Posterior cingulate gyrus (tissue), 11 donors: Measurements from ENCODE around the gene MAD1L1.
"Not testable (repeated sequence)": the region's sequence is repeated elsewhere in the genome, so short reads cannot be mapped to it uniquely, and the experiment has no call there.

ENCODE experiments used
- DNase-seq, 10 donors: peaks; one replicate each; pipeline versions ENCODE4 v3.0.0 to v3.0.0-alpha.2; 2020 to 2021; ENCODE audit warnings: mixed read lengths in 3 of 10
- intact Hi-C: fragments of 100-400 bp; cut with DNase I; formaldehyde crosslinking; loops from one replicate; pipeline ENCODE4 v1.15.1; 2023

The MAD1L1 gene

GRCh38 chr7:1864161-1864940, 368.4 kb downstream of the MAD1L1 start:
- intact Hi-C loops = no loop called here
- DNase-seq = peak in 1 of 10 donors; percentile 28

- intact Hi-C loops = no loop called here
- DNase-seq = no peak
These were observed 369.4 kb downstream of the MAD1L1 start for GRCh38 chr7:1863091-1863900.

GRCh38 chr7:1862560-1862959, 370.2 kb downstream of the MAD1L1 start:
- intact Hi-C loops = no loop called here
- no peak for DNase-seq

GRCh38 chr7:1861799-1862458, 370.8 kb downstream of the MAD1L1 start:
- intact Hi-C loops = no loop called here
- no peak for DNase-seq

- intact Hi-C loops = not testable (repeated sequence)
These were observed 371.6 kb downstream of the MAD1L1 start for GRCh38 chr7:1860881-1861798.

GRCh38 chr7:1859266-1860035, 373.3 kb downstream of the MAD1L1 start:
- DNase-seq = peak in 4 of 10 donors; percentile 9 to 62 (median 52)
- intact Hi-C loops = no loop called here

More at GRCh38 chr7:1860881-1861798, 371.6 kb downstream of the MAD1L1 start:
- DNase-seq = peak in 2 of 10 donors; percentile 60 to 74

GRCh38 chr7:1858435-1859265, 374.1 kb downstream of the MAD1L1 start:
- peak in 5 of 10 donors; percentile 5 to 78 (median 58) for DNase-seq
- intact Hi-C loops = no loop called here

GRCh38 chr7:1857487-1858421, 375.0 kb downstream of the MAD1L1 start:
- intact Hi-C loops = no loop called here
- peak in 7 of 10 donors; percentile 7 to 78 (median 26) for DNase-seq

- peak in 7 of 10 donors; percentile 6 to 82 (median 26) for DNase-seq
- intact Hi-C loops = no loop called here
These were observed 375.8 kb downstream of the MAD1L1 start for GRCh38 chr7:1856888-1857441.

- intact Hi-C loops = no loop called here
- DNase-seq = peak in 6 of 10 donors; percentile 3 to 81 (median 44)
These were observed 376.4 kb downstream of the MAD1L1 start for GRCh38 chr7:1856161-1856887.

- peak in 4 of 10 donors; percentile 2 to 53 (median 14) for DNase-seq
- intact Hi-C loops = no loop called here
These were observed 377.0 kb downstream of the MAD1L1 start for GRCh38 chr7:1855725-1856160.

GRCh38 chr7:1854866-1855724, 377.6 kb downstream of the MAD1L1 start:
- peak in 9 of 10 donors; percentile 1 to 81 (median 7) for DNase-seq
- intact Hi-C loops = no loop called here

- DNase-seq = peak in 9 of 10 donors; percentile 0 to 72 (median 7)
- intact Hi-C loops = no loop called here
These were observed 378.5 kb downstream of the MAD1L1 start for GRCh38 chr7:1853986-1854865.

GRCh38 chr7:1853431-1853985, 379.2 kb downstream of the MAD1L1 start:
- peak in 7 of 10 donors; percentile 4 to 65 (median 5) for DNase-seq
- intact Hi-C loops = no loop called here
